ENCODE data around the gene WDFY4.

The WDFY4 gene

DNA sequence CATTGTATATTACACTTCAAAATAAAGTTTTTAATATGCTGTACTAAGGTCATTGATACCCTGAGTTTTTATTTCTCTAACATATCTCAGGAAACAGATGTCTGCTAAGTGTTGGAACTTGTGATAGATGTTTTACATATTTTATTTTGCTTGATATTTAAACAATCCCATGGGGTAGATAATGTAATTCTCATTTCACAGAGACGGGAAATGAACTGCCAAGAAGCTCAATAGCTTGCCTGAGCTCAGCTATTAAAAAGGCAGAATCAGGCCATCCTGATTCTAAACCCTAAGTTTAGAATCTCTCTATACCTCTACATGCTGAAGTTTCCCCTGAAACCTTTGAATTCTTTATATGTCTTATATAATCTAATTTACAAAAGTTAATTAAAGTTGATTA is 128.6 kb downstream of the WDFY4 start:
- H3K36me3 ChIP-seq (ENCODE audit: low read depth) = no peaks in the 10 kb centered on the region
- no peak overlapping the region for H3K27ac ChIP-seq (ENCODE audit: poor library complexity, severe bottlenecking)
- no peaks in the 10 kb centered on the region for H3K9me3 ChIP-seq (ENCODE audit: severe bottlenecking)
- no peaks in the 10 kb centered on the region for H3K4me1 ChIP-seq (ENCODE audit: insufficient read depth, poor library complexity, severe bottlenecking)
- no peaks in the 10 kb centered on the region for H3K27me3 ChIP-seq (ENCODE audit: insufficient read depth, poor library complexity, severe bottlenecking)
- ATAC-seq (ENCODE audit: low read depth) = no peak
- DNase-seq (ENCODE audit: low spot score) = no peak
- no peak overlapping the region for H3K4me3 ChIP-seq (ENCODE audit: severe bottlenecking)
- TF ChIP-seq, protein P1, sequence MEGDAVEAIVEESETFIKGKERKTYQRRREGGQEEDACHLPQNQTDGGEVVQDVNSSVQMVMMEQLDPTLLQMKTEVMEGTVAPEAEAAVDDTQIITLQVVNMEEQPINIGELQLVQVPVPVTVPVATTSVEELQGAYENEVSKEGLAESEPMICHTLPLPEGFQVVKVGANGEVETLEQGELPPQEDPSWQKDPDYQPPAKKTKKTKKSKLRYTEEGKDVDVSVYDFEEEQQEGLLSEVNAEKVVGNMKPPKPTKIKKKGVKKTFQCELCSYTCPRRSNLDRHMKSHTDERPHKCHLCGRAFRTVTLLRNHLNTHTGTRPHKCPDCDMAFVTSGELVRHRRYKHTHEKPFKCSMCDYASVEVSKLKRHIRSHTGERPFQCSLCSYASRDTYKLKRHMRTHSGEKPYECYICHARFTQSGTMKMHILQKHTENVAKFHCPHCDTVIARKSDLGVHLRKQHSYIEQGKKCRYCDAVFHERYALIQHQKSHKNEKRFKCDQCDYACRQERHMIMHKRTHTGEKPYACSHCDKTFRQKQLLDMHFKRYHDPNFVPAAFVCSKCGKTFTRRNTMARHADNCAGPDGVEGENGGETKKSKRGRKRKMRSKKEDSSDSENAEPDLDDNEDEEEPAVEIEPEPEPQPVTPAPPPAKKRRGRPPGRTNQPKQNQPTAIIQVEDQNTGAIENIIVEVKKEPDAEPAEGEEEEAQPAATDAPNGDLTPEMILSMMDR (IDR thresholded peaks at IDR 0.05; ENCODE audit: poor library complexity, severe bottlenecking) = no peak

DNA sequence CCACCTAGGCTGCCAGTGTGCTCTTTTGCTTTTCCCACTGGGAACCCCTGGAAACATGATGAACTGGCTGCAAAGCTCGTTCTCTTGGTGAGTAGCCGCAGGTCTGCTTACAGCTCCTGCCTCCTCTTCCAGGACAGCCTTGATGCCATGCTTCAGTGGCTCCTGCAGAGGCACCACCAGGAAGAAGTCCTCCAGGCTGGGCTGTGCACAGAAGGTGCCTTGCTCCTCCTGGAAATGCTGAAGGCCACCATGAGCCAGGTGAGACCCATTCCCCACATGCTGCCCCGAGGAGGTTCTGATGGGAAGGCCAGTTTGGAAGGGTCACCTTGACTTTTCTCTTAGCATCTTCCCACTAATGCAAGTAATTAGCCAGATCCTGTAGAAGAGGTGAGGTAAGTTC is 129.2 kb downstream of the WDFY4 start:
- no peak overlapping the region for H3K4me3 ChIP-seq (ENCODE audit: severe bottlenecking)
- no peaks in the 10 kb centered on the region for H3K9me3 ChIP-seq (ENCODE audit: severe bottlenecking)
- H3K27me3 ChIP-seq (ENCODE audit: insufficient read depth, poor library complexity, severe bottlenecking) = no peaks in the 10 kb centered on the region
- DNase-seq (ENCODE audit: low spot score) (no peak), ATAC-seq (ENCODE audit: low read depth) (no peak)
- TF ChIP-seq, protein P1 (IDR thresholded peaks at IDR 0.05; ENCODE audit: poor library complexity, severe bottlenecking) = no peak
- H3K27ac ChIP-seq (ENCODE audit: poor library complexity, severe bottlenecking) = no peak overlapping the region
- no peaks in the 10 kb centered on the region for H3K36me3 ChIP-seq (ENCODE audit: low read depth)
- no peaks in the 10 kb centered on the region for H3K4me1 ChIP-seq (ENCODE audit: insufficient read depth, poor library complexity, severe bottlenecking)

DNA sequence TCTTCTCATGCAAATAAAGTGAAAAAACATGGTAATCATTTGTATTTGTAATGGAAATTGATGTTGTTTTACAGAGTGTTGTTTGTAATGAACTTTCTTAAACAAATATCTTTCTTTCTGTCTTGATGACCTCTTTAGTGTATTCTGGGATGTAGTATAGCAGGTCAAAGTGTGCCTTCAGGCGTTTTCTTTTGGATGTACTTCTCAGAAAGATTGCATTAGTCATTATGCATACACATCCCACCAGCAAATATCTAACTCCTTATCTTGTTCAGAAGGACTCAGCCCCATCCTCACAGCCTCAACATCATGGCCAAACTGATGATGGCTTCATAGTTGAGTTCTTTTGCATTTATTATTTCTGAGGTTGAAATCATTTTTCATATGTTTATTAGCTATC is 130.3 kb downstream of the WDFY4 start:
- no peaks in the 10 kb centered on the region for H3K27me3 ChIP-seq (ENCODE audit: insufficient read depth, poor library complexity, severe bottlenecking)
- TF ChIP-seq, protein P1 (IDR thresholded peaks at IDR 0.05; ENCODE audit: poor library complexity, severe bottlenecking) = no peak
- H3K36me3 ChIP-seq (ENCODE audit: low read depth) = no peaks in the 10 kb centered on the region

DNA sequence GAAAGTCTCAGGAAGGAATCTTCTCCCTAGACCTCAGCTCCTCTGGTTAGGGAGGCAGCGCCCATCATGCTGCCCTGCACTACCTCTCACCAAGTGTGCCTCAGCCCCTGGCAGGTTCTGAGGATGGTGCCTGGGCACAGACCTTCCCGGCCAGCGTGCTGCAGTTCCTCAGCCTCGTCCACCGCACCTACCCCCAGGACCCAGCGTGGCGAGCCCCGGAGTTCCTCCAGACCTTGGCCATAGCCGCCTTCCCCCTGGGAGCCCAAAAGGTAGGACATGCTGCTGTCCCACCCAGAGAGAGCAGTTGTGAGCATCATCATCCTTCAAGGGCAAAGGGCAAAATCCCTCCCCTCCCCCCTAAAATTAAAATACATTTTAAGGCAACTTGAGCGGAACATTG is 132.5 kb downstream of the WDFY4 start:
- no peak overlapping the region for H3K27ac ChIP-seq (ENCODE audit: poor library complexity, severe bottlenecking)
- H3K4me3 ChIP-seq (ENCODE audit: severe bottlenecking) = no peak overlapping the region
- H3K27me3 ChIP-seq (ENCODE audit: insufficient read depth, poor library complexity, severe bottlenecking) = no peaks in the 10 kb centered on the region
- TF ChIP-seq, protein P1 (IDR thresholded peaks at IDR 0.05; ENCODE audit: poor library complexity, severe bottlenecking) = no peak
- no peaks in the 10 kb centered on the region for H3K9me3 ChIP-seq (ENCODE audit: severe bottlenecking)
- no peaks in the 10 kb centered on the region for H3K4me1 ChIP-seq (ENCODE audit: insufficient read depth, poor library complexity, severe bottlenecking)
- no peaks in the 10 kb centered on the region for H3K36me3 ChIP-seq (ENCODE audit: low read depth)
- DNase-seq (ENCODE audit: low spot score) = no peak
- ATAC-seq (ENCODE audit: low read depth) = no peak

More for the DNA sequence above, 130.3 kb downstream of the WDFY4 start:
- DNase-seq (ENCODE audit: low spot score) = no peak
- peak; percentile 80 for ATAC-seq (ENCODE audit: low read depth)
- H3K4me3 ChIP-seq (ENCODE audit: severe bottlenecking) = no peak overlapping the region
- H3K27ac ChIP-seq (ENCODE audit: poor library complexity, severe bottlenecking) = no peak overlapping the region
- no peaks in the 10 kb centered on the region for H3K9me3 ChIP-seq (ENCODE audit: severe bottlenecking)
- H3K4me1 ChIP-seq (ENCODE audit: insufficient read depth, poor library complexity, severe bottlenecking) = no peaks in the 10 kb centered on the region

DNA sequence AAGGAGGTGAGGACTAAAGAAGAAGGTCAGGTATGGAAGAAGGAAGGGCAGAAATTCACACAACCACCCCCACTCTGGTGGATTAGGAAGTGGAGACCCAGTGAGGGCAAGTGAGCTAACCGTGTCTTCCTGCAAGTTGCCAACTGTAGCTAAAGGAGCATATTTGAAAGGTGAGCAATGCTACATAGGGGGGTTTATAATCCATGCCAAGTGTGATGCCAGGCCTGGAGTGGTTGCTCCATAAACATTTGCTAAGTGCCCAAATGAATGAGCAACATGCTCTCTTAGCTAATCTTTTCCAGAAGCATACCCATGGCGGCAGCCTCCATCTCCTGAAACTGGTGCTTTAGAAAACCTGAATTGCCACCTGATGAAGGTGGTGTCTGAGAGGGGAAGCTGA is 133.4 kb downstream of the WDFY4 start:
- ATAC-seq (ENCODE audit: low read depth) (no peak), DNase-seq (ENCODE audit: low spot score) (no peak)
- no peak overlapping the region for H3K27ac ChIP-seq (ENCODE audit: poor library complexity, severe bottlenecking)
- no peaks in the 10 kb centered on the region for H3K4me1 ChIP-seq (ENCODE audit: insufficient read depth, poor library complexity, severe bottlenecking)
- TF ChIP-seq, protein P1 (IDR thresholded peaks at IDR 0.05; ENCODE audit: poor library complexity, severe bottlenecking) = no peak
- no peaks in the 10 kb centered on the region for H3K36me3 ChIP-seq (ENCODE audit: low read depth)
- no peak overlapping the region for H3K4me3 ChIP-seq (ENCODE audit: severe bottlenecking)
- H3K9me3 ChIP-seq (ENCODE audit: severe bottlenecking) = no peaks in the 10 kb centered on the region
- no peaks in the 10 kb centered on the region for H3K27me3 ChIP-seq (ENCODE audit: insufficient read depth, poor library complexity, severe bottlenecking)
